GM19043 (cell line): ENCODE results near the gene C12orf42.

ENCODE experiments used
- ATAC-seq: cut with Tn5 transposase; IDR thresholded peaks from one replicate; pipeline ENCODE4 v1.9.1; 2021; ENCODE audit warnings: low read depth; ENCODE audit not compliant: unreplicated experiment

The C12orf42 gene

GRCh38 chr12:103278329-103278728 lies 217.4 kb downstream of the C12orf42 start:
- no peak for ATAC-seq

GRCh38 chr12:103273645-103274044 lies 222.1 kb downstream of the C12orf42 start:
- no peak for ATAC-seq

GRCh38 chr12:103272949-103273348 lies 222.8 kb downstream of the C12orf42 start:
- no peak for ATAC-seq

- ATAC-seq: no peak
Observed at GRCh38 chr12:103269946-103270345, 225.8 kb downstream of the C12orf42 start.

- ATAC-seq: no peak
Observed at GRCh38 chr12:103268831-103269514, 226.8 kb downstream of the C12orf42 start.

- no peak for ATAC-seq
Observed at GRCh38 chr12:103257763-103258162, 238.0 kb downstream of the C12orf42 start.
